ENCODE results near the gene CLDN6. TPM values are rescaled to one million over a fixed set of nuclear protein-coding genes. Genes with fewer than 3 reads are reported as not detected.

The CLDN6 gene
- total and polyA plus RNA-seq, 9 of the 15 experiments (the other 6 are each of a cell fraction or from before 2014, with no cell fraction given), result 0.22 to 0.75 (median 0.38) TPM; not detected in 3

- TF ChIP-seq CHD7 (IDR thresholded peaks at IDR 0.05; ENCODE audit: low read depth, low read length) (no peak), ZKSCAN8 (CRISPR knock-in tag; IDR thresholded peaks at IDR 0.05) (no peak), ZNF263 (CRISPR knock-in tag; IDR thresholded peaks at IDR 0.05; ENCODE audit: borderline replicate concordance) (no peak), THAP12 (CRISPR knock-in tag; IDR thresholded peaks at IDR 0.05) (no peak), POLR2AphosphoS5 (IDR thresholded peaks at IDR 0.05; ENCODE audit: control insufficient read depth, insufficient read depth, low read depth, low read length) (no peak), POLR3G (IDR thresholded peaks at IDR 0.05; ENCODE audit: extremely low read depth, insufficient read length, insufficient replicate concordance) (no peak), FOS (IDR thresholded peaks at IDR 0.05; ENCODE audit: extremely low read depth, insufficient read length) (peak; percentile 99), BRCA1 (IDR thresholded peaks at IDR 0.05) (no peak), BRCA1 (CRISPR knock-in tag; IDR thresholded peaks at IDR 0.05) (no peak), FOXP4 (CRISPR knock-in tag; IDR thresholded peaks at IDR 0.05; ENCODE audit: borderline replicate concordance) (no peak), ZNF134 (CRISPR knock-in tag; conservative IDR thresholded peaks at IDR 0.05) (no peak)
Measured at GRCh38 chr16:3003582-3004270, 14.3 kb downstream of the CLDN6 start (continued).

Data from K562 (cell line).